Fibroblast of villous mesenchyme (primary cell): ENCODE results near the gene PTN. TPM values are rescaled to one million over a fixed set of nuclear protein-coding genes. Genes with fewer than 3 reads are reported as not detected.

Experiments
- DNase-seq: peaks from one replicate; pipeline ENCODE4 v3.0.0-alpha.2; 2010; ENCODE audit warnings: low read depth
- H3K4me3 ChIP-seq: 2 replicates; pipeline ENCODE4 v1.5.1; 2011; ENCODE audit warnings: low read depth, mild to moderate bottlenecking, low read length
- total RNA-seq: library from RNA; depleted of rRNA; stranded (reverse); fragments of >200 nt; gene quantifications from 2 replicates; pipeline ENCODE4 v1.2.3, GENCODE V29; 2012
- TF ChIP-seq, protein P1 (sequence below): IDR thresholded peaks from 2 replicates; pipeline ENCODE4 v1.5.1; 2012; ENCODE audit warnings: low read depth, mild to moderate bottlenecking, low read length; ENCODE audit not compliant: insufficient read depth

PTN gene
- total RNA-seq, 1 donor, result 9.1 TPM

DNA sequence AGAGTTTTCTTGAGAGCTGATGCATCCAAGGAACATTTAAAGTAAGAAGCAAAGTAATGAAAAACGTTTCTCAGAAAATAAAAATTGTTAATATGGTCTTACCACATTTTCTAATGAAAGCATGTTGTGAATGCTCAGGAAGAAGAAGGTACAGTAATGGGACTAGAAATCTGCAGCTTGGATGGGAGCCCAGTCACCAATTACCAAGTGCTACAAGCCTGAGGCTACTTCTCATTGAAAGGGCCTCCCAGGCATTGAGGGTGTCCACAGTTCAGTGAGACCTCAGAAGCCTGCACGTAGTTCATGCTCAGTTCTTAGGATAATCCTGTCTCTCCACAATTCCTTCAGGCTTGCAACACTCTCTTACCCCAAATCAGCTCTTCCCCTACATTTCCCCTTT lies 17.6 kb downstream of the PTN start:
- DNase-seq, result no peak
- no peak overlapping the region for H3K4me3 ChIP-seq
- TF ChIP-seq, protein P1, sequence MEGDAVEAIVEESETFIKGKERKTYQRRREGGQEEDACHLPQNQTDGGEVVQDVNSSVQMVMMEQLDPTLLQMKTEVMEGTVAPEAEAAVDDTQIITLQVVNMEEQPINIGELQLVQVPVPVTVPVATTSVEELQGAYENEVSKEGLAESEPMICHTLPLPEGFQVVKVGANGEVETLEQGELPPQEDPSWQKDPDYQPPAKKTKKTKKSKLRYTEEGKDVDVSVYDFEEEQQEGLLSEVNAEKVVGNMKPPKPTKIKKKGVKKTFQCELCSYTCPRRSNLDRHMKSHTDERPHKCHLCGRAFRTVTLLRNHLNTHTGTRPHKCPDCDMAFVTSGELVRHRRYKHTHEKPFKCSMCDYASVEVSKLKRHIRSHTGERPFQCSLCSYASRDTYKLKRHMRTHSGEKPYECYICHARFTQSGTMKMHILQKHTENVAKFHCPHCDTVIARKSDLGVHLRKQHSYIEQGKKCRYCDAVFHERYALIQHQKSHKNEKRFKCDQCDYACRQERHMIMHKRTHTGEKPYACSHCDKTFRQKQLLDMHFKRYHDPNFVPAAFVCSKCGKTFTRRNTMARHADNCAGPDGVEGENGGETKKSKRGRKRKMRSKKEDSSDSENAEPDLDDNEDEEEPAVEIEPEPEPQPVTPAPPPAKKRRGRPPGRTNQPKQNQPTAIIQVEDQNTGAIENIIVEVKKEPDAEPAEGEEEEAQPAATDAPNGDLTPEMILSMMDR, result no peak

DNA sequence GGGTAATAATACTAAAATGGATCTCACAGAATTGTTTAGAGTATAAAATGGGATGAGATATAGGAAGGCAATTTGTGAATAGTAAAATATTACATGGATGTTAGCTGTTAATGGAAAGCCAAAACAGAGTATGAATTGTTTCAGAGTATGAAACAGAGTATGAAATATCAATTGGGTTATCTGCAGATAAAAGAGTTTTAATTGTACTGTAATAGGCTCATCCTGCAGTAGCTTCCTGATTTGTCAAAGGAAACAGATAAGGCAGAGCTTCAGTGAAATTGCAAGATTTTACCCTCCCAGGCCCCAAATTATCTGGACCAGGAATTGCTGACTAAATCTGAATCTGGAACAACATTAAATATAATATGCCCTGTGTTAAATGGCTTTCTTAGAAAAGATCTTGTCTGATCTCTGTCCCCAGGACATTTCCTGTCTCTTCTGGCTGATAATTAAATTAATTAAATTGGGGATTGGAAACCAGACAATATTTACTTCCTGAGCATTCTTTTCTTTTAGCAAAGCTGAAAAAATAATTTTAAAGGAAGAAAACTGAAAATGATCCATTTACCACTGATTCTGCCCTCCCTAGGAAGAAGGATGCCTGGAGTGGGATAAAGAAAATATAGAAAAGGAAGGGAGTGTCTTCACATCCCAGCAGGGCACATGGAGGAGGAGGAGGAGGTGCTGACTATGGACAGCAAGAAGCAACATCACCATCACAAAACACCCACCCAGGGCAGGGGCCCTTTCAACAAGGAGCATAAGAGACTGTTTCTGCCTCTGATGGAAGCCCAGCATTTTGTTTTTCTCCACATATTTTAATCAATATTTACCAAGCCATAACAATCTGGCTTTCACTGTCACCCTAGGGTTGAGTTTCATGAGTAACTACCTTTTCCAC lies 18.5 kb downstream of the PTN start:
- no peak for DNase-seq
- TF ChIP-seq, protein P1, result no peak
- no peak overlapping the region for H3K4me3 ChIP-seq

DNA sequence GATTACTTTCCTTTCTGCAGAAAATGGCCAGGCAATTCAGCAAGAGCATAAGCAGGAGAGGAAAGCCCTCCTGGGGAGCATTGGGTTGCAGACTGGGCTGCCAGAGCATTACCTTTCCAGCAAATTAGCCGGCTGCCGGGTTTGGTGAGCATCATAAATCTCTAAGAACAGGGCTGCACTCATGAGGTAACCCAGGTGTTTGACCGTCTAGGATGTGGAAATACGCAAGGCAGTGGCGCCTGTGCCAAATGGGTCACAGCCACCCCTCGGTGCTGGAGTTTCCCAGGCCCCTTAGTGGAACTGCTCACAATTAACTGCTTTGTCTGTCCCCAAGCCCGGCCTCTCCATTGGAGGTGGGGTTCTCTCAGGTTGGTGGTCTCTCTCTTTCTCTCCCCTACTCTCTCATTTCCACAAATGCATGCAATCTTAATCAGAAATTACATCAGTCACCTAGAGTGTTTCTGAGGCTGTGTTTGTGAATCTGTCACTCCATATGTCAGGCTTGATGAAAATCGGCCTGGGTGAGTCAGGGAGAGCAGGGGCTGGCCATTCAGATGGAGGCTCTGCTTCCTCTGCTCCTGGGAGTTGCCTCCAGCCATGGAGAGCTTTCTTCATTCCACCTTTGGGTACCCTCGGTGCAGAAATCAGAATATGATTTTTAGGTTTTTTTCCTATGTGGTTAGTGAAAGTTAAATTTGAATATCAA lies 26.7 kb downstream of the PTN start:
- DNase-seq, result no peak
- TF ChIP-seq, protein P1, result no peak
- H3K4me3 ChIP-seq, result no peak overlapping the region

DNA sequence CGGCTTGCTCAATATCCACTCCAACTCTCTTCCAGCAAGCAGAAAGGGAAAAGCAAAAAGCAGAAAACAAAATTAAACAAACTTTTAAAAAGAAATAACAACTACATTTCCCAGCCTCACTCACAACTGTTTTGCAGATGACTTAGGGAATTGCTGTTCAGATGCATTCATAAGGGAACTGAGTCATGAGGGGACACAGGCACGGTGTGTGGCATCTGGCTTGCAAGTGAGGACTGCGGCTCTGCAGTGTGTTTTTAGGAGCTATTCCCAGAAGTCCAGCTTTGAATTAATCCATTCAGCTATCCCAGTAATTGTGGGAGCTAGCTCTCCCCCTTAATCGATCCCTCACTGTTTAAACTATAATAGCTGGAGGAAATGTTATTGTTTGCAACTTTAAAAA lies 30.3 kb downstream of the PTN start:
- H3K4me3 ChIP-seq, result no peak overlapping the region
- TF ChIP-seq, protein P1, result no peak
- no peak for DNase-seq

DNA sequence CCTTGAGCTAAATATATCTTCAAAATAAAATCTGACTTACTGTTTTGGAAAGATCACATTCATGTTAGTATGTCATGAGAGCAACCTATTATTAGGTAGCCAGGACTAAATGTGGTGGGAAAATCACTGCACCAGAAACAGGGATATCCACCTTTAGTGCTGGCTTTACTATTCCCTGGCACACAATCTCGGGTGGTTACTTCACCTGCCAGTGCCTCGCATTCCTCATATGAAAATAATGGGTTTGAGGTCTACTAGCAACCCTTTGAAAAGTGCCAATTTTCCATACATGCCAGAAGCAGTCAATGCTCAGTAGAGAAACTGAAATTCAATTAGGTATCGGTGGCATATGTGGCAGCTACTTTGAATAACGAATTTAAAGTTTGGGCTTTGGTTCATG lies 36.8 kb downstream of the PTN start:
- no peak overlapping the region for H3K4me3 ChIP-seq
- TF ChIP-seq, protein P1, result no peak
- no peak for DNase-seq

DNA sequence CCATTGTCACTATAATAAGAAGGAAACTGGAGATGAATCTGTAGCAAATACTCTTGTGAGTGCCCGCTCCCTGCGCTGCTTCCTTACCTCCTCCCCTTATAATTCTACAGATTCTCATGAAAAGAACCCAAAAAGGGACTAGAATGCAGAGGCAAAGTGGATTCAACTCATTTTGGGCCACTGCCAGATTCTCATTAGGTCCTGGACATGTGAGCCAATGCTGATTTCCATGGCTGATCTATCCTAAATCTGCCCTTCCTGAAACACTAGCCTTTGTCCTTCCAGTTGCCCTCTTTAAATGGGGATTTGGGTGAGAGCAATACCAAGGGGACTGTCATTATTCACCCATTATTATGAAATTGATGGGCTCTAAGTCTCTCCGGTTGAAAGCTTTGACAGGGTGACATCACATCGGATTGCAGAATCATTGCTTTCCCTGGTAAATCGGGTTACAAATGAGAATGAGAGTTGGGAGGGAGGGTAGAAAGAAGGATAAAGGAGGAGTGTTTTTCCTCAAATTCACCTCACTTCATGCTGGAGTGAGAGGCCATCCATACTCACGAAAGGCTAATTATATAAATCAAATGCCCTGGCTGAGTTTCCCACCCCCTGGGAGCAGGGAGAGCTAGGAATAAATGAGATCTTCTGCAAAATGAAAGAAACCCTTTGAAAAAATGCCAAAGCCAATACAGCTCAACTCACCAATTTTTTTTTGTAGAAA lies 37.5 kb downstream of the PTN start:
- TF ChIP-seq, protein P1, result no peak
- no peak overlapping the region for H3K4me3 ChIP-seq
- no peak for DNase-seq
